Glomerular visceral epithelial cell (primary cell): ENCODE data around the gene ALOXE3.

Experiments
- DNase-seq: peaks from one replicate; pipeline ENCODE4 v3.0.0-alpha.2; 2016; ENCODE audit errors: extremely low spot score

The ALOXE3 gene

DNA sequence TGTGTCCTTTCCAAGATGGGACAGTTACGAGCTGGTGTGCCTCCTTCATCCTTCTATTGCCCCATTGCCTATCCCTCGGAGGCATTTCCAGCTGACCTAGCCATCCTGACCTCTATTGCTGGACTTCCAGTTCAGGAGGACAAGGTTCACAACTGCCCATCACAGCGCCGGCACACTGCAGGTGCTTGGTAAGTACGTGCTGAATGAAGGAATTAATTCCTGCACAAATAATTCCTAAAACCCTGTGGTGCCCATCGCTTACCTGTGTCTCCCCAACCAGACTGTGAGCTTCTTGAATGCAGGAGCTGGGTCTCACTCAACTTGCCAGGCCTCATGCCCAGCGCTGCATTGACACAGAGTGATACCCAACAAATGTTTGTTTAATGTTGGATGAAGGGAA, 66.5 kb downstream of the ALOXE3 start:
- no peak for DNase-seq

DNA sequence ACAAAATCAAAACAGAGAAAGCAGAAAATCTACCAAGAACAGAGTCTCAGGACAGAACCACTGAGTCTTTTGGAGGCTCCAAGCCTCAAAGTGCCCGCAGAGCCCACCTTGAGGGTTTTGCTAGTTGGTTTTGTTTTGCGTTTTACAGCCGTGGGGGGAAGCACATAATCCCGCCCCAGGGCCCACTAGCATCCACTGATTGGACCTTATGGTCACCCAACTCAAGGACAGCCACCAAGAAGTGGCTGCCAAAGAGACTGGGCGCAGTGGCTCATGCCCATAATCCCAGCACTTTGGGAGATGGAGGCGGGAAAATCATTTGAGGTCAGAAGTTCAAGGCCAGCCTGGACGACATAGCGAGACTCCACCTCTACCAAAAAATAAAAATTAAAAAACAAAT, 69.6 kb downstream of the ALOXE3 start:
- no peak for DNase-seq

- DNase-seq: no peak
Measured at GRCh38 chr17:8048236-8048635, 70.1 kb downstream of the ALOXE3 start.

GRCh38 chr17:8047769-8048110, 70.6 kb downstream of the ALOXE3 start:
- DNase-seq: no peak

GRCh38 chr17:8046929-8047768, 71.2 kb downstream of the ALOXE3 start:
- no peak for DNase-seq

GRCh38 chr17:8046306-8046928, 71.9 kb downstream of the ALOXE3 start:
- DNase-seq: no peak
